H9 (cell line): ENCODE results near the gene MARS1. TPM values are rescaled to one million over a fixed set of nuclear protein-coding genes. Genes with fewer than 3 reads are reported as not detected.

ENCODE experiments used
- DNase-seq: peaks from one replicate; pipeline ENCODE4 v3.0.0-alpha.2; 2017
- H2AFZ ChIP-seq: one replicate; pipeline ENCODE4 v1.6.1; 2013; ENCODE audit warnings: mild to moderate bottlenecking, low read length, control low read depth, moderate library complexity
- H2AK5ac ChIP-seq: 2 replicates; pipeline ENCODE4 v1.6.1; 2013; ENCODE audit warnings: low read length, control low read depth, mixed read lengths; ENCODE audit not compliant: insufficient read length
- H2BK120ac ChIP-seq: one replicate; pipeline ENCODE4 v1.6.1; 2013; ENCODE audit warnings: low read depth, mild to moderate bottlenecking, low read length, control low read depth, inconsistent platforms; ENCODE audit not compliant: poor library complexity, severe bottlenecking
- H2BK12ac ChIP-seq: 2 replicates; pipeline ENCODE4 v1.6.1; 2013; ENCODE audit warnings: low read length, control low read depth, mixed read lengths, low read depth; ENCODE audit not compliant: insufficient read length
- H2BK15ac ChIP-seq: 2 replicates; pipeline ENCODE4 v1.6.1; 2013; ENCODE audit warnings: low read depth, low read length, control low read depth
- H2BK20ac ChIP-seq: one replicate; pipeline ENCODE4 v1.6.1; 2013; ENCODE audit warnings: low read depth, mild to moderate bottlenecking, low read length, control low read depth, inconsistent platforms; ENCODE audit not compliant: poor library complexity, severe bottlenecking
- H2BK5ac ChIP-seq: 2 replicates; pipeline ENCODE4 v1.6.1; 2013; ENCODE audit warnings: low read length, control low read depth, mixed read lengths; ENCODE audit not compliant: insufficient read length
- H3K14ac ChIP-seq: 2 replicates; pipeline ENCODE4 v1.6.1; 2013; ENCODE audit warnings: low read length, control low read depth; ENCODE audit not compliant: insufficient read depth
- H3K18ac ChIP-seq: 2 replicates; pipeline ENCODE4 v1.6.1; 2013; ENCODE audit warnings: low read depth, mild to moderate bottlenecking, mixed read lengths, low read length, control low read depth; ENCODE audit not compliant: insufficient read length
- H3K23ac ChIP-seq: 2 replicates; pipeline ENCODE4 v1.6.1; 2013; ENCODE audit warnings: low read length, control low read depth, mixed read lengths, low read depth; ENCODE audit not compliant: insufficient read length
- H3K23me2 ChIP-seq: 2 replicates; pipeline ENCODE4 v1.6.1; 2013; ENCODE audit warnings: low read depth, mild to moderate bottlenecking, mixed read lengths, low read length, control low read depth; ENCODE audit not compliant: insufficient read length, poor library complexity, severe bottlenecking
- H3K27ac ChIP-seq: 2 replicates; pipeline ENCODE4 v1.5.1; 2013; ENCODE audit warnings: low read length, control low read depth, mixed read lengths, low read depth; ENCODE audit not compliant: insufficient read length
- H3K27me3 ChIP-seq: 2 replicates; pipeline ENCODE4 v1.6.1; 2013; ENCODE audit warnings: low read length, control low read depth, inconsistent platforms; ENCODE audit not compliant: insufficient read depth
- H3K4ac ChIP-seq: 2 replicates; pipeline ENCODE4 v1.6.1; 2013; ENCODE audit warnings: low read depth, mild to moderate bottlenecking, control low read depth, inconsistent platforms, low read length, moderate library complexity
- H3K4me1 ChIP-seq: 2 replicates; pipeline ENCODE4 v1.6.1; 2013; ENCODE audit warnings: low read length, control low read depth, inconsistent platforms; ENCODE audit not compliant: insufficient read depth
- H3K4me2 ChIP-seq: 2 replicates; pipeline ENCODE4 v1.6.1; 2013; ENCODE audit warnings: low read length, control low read depth, mixed read lengths; ENCODE audit not compliant: insufficient read length, insufficient read depth
- H3K56ac ChIP-seq: 2 replicates; pipeline ENCODE4 v1.6.1; 2013; ENCODE audit warnings: low read depth, mild to moderate bottlenecking, mixed read lengths, low read length, control low read depth; ENCODE audit not compliant: insufficient read length
- H3K79me1 ChIP-seq: 2 replicates; pipeline ENCODE4 v1.6.1; 2013; ENCODE audit warnings: low read depth, mild to moderate bottlenecking, moderate library complexity, low read length, control low read depth, inconsistent platforms; ENCODE audit not compliant: insufficient read depth, poor library complexity, severe bottlenecking
- H3K79me2 ChIP-seq: 2 replicates; pipeline ENCODE4 v1.6.1; 2013; ENCODE audit warnings: low read length, control low read depth, inconsistent platforms; ENCODE audit not compliant: insufficient read depth
- H3K9ac ChIP-seq: 2 replicates; pipeline ENCODE4 v1.6.1; 2013; ENCODE audit warnings: low read length, control low read depth, mixed read lengths; ENCODE audit not compliant: insufficient read length; ENCODE audit errors: extremely low read depth
- H3K9me3 ChIP-seq: one replicate; pipeline ENCODE4 v1.6.1; 2013; ENCODE audit warnings: low read depth, low read length, inconsistent platforms; ENCODE audit not compliant: control insufficient read depth
- H3T11ph ChIP-seq: one replicate; pipeline ENCODE4 v1.6.1; 2013; ENCODE audit warnings: mild to moderate bottlenecking, low read length, control low read depth, inconsistent platforms
- H4K20me1 ChIP-seq: one replicate; pipeline ENCODE4 v1.6.1; 2013; ENCODE audit not compliant: control insufficient read depth, insufficient read length, insufficient read depth
- H4K5ac ChIP-seq: 2 replicates; pipeline ENCODE4 v1.6.1; 2013; ENCODE audit warnings: low read depth, mild to moderate bottlenecking, mixed read lengths, low read length, control low read depth; ENCODE audit not compliant: insufficient read length
- H4K8ac ChIP-seq: replicated peaks from 2 replicates; pipeline ENCODE4 v1.6.1; 2013; ENCODE audit warnings: low read length, control low read depth, mixed read lengths, low read depth; ENCODE audit not compliant: insufficient read length
- H4K91ac ChIP-seq: 2 replicates; pipeline ENCODE4 v1.6.1; 2013; ENCODE audit warnings: low read depth, mild to moderate bottlenecking, moderate library complexity, mixed read lengths, low read length, control low read depth; ENCODE audit not compliant: insufficient read length
- H3K27ac Mint-ChIP-seq, 3 experiments: 2 replicates in 2 of 3; 3 replicates in 1 of 3; pipeline ENCODE4 v1.8.0; 2020 to 2021; ENCODE audit warnings: mixed read lengths in 3 of 3, mild to moderate bottlenecking in 1 of 3, moderate library complexity in 1 of 3
- H3K27me3 Mint-ChIP-seq: 2 replicates; pipeline ENCODE4 v1.8.0; 2021; ENCODE audit warnings: low read depth, mild to moderate bottlenecking, moderate library complexity, mixed read lengths
- H3K36me3 Mint-ChIP-seq, 3 experiments: 2 replicates in 2 of 3; 3 replicates in 1 of 3; pipeline ENCODE4 v1.8.0; 2020 to 2021; ENCODE audit warnings: low read depth in 3 of 3, mixed read lengths in 3 of 3; ENCODE audit not compliant: insufficient read depth in 1 of 3
- H3K4me1 Mint-ChIP-seq, 2 experiments: 2 replicates each; pipeline ENCODE4 v1.8.0; 2020; ENCODE audit warnings: mixed read lengths in 2 of 2
- H3K4me3 Mint-ChIP-seq, 2 experiments: 2 replicates in 1 of 2; 3 replicates in 1 of 2; pipeline ENCODE4 v1.8.0; 2020 to 2021; ENCODE audit warnings: mild to moderate bottlenecking in 2 of 2, mixed read lengths in 2 of 2, moderate library complexity in 1 of 2
- H3K9me3 Mint-ChIP-seq, 2 experiments: 2 replicates in 1 of 2; 3 replicates in 1 of 2; pipeline ENCODE4 v1.8.0; 2020; ENCODE audit warnings: mild to moderate bottlenecking in 2 of 2, mixed read lengths in 2 of 2, moderate library complexity in 1 of 2
- WGBS: extraction: QIAGEN DNeasy Blood & Tissue Kit; methylation state at CpG from one replicate; pipeline ENCODE4 v1.1.7; 2013; ENCODE audit warnings: missing lambda C conversion rate, low lambda C conversion rate, mixed read lengths; ENCODE audit not compliant: insufficient read length; ENCODE audit errors: extremely low coverage; 5-methylcytosine and 5-hydroxymethylcytosine counted together
- total RNA-seq: library from RNA; stranded (reverse); gene quantifications from 2 replicates; pipeline ENCODE4 v1.2.1, GENCODE V29; 2021
- TF ChIP-seq, protein P1 (sequence below): fragments of 200-600 bp; sonication (generic); conservative IDR thresholded peaks from 3 replicates; pipeline ENCODE4 v1.8.0; 2021; ENCODE audit warnings: antibody characterized with exemption, mild to moderate bottlenecking

Gene MARS1
- total RNA-seq, 1 experiment from 2014 or later = 368 TPM

GRCh38 chr12:57450057-57450456 is 37.8 kb upstream of the MARS1 start:
- no peak overlapping the region; a peak in 1 of 5 replicates for H3K4me3 Mint-ChIP-seq
- TF ChIP-seq, protein P1, sequence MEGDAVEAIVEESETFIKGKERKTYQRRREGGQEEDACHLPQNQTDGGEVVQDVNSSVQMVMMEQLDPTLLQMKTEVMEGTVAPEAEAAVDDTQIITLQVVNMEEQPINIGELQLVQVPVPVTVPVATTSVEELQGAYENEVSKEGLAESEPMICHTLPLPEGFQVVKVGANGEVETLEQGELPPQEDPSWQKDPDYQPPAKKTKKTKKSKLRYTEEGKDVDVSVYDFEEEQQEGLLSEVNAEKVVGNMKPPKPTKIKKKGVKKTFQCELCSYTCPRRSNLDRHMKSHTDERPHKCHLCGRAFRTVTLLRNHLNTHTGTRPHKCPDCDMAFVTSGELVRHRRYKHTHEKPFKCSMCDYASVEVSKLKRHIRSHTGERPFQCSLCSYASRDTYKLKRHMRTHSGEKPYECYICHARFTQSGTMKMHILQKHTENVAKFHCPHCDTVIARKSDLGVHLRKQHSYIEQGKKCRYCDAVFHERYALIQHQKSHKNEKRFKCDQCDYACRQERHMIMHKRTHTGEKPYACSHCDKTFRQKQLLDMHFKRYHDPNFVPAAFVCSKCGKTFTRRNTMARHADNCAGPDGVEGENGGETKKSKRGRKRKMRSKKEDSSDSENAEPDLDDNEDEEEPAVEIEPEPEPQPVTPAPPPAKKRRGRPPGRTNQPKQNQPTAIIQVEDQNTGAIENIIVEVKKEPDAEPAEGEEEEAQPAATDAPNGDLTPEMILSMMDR = no peak
- peaks cover 0 to 2% (median 0%) of the 10 kb centered on the region in 3 experiments; a peak in 1 of 7 replicates for H3K36me3 Mint-ChIP-seq
- Histone ChIP-seq H3K27ac (no peak overlapping the region), H3K9me3 (no peaks in the 10 kb centered on the region), H3K14ac (no peak overlapping the region), H4K20me1 (no peaks in the 10 kb centered on the region), H2BK5ac (no peak overlapping the region), H2AK5ac (no peak overlapping the region), H2BK20ac (no peak overlapping the region), H4K8ac (no peak overlapping the region), H3K79me2 (no peaks in the 10 kb centered on the region), H3T11ph (no peak overlapping the region), H2BK15ac (no peak overlapping the region), H3K4ac (no peak overlapping the region), H3K79me1 (no peaks in the 10 kb centered on the region), H4K5ac (no peak overlapping the region), H3K4me1 (no peaks in the 10 kb centered on the region; the same call in 1 of the 2 replicates), H2BK12ac (no peak overlapping the region), H3K9ac (no peak overlapping the region), H3K27me3 (no peaks in the 10 kb centered on the region), H3K56ac (no peak overlapping the region), H2AFZ (no peak overlapping the region), H3K4me2 (no peak overlapping the region), H3K23me2 (no peaks in the 10 kb centered on the region), H3K23ac (no peak overlapping the region), H4K91ac (no peak overlapping the region), H3K18ac (no peak overlapping the region), H2BK120ac (no peak overlapping the region)
- no peaks in the 10 kb centered on the region; the same call in 1 of the 2 replicates for H3K27me3 Mint-ChIP-seq
- H3K4me1 Mint-ChIP-seq = peaks cover 18 to 26% of the 10 kb centered on the region in 2 experiments
- no peaks in the 10 kb centered on the region for H3K9me3 Mint-ChIP-seq
- no peak overlapping the region for H3K27ac Mint-ChIP-seq
- no CpG with 5 or more reads among the region's 3 CpGs for WGBS
- no peak for DNase-seq
